ENCODE measurements around the gene LACTB. TPM values are rescaled to one million over a fixed set of nuclear protein-coding genes. Genes with fewer than 3 reads are reported as not detected.

LACTB gene
- total and polyA plus RNA-seq, 10 donors, result 11.7 to 39.6 (median 25.8) TPM

- no peak overlapping the region for H3K27ac ChIP-seq
- WGBS, 5 donors, result 86 to 91% (median 86%) methylated on average over 2 of the region's 2 CpGs
- peaks cover 0 to under 1% (median 0%) of the 10 kb centered on the region in 6 donors for H3K4me1 ChIP-seq
- intact Hi-C loops (cut with DNase I; ENCODE audit: low total_unique reads), result no loop called here
- H3K36me3 ChIP-seq, result no peaks in the 10 kb centered on the region
- H3K9me3 ChIP-seq, result no peaks in the 10 kb centered on the region
- TF ChIP-seq POLR2AphosphoS5 (IDR thresholded peaks at IDR 0.05) (no peak), POLR2A (IDR thresholded peaks at IDR 0.05) (no peak), CTCF (IDR thresholded peaks at IDR 0.05 in 8 of 11, conservative IDR thresholded peaks at IDR 0.05 in 3 of 11) (no peak)
- DNase-seq, result no peak
- H3K27me3 ChIP-seq (replicated peaks in 1 of 7), result peaks cover 0 to 12% (median 0%) of the 10 kb centered on the region in 7 donors
- H3K4me3 ChIP-seq, result no peak overlapping the region
These were observed 12.2 kb upstream of the LACTB start for GRCh38 chr15:63109498-63109897.

GRCh38 chr15:63109920-63110319 lies 11.7 kb upstream of the LACTB start:
- Histone ChIP-seq H3K4me3 (no peak overlapping the region), H3K27ac (no peak overlapping the region), H3K4me1 (no peaks in the 10 kb centered on the region), H3K27me3 (replicated peaks in 1 of 7) (peaks cover 0 to 12% (median 0%) of the 10 kb centered on the region in 7 donors), H3K36me3 (no peaks in the 10 kb centered on the region), H3K9me3 (no peaks in the 10 kb centered on the region)
- TF ChIP-seq POLR2A (IDR thresholded peaks at IDR 0.05), result no peak
- no peak for TF ChIP-seq POLR2AphosphoS5 (IDR thresholded peaks at IDR 0.05)
- TF ChIP-seq CTCF (IDR thresholded peaks at IDR 0.05 in 8 of 11, conservative IDR thresholded peaks at IDR 0.05 in 3 of 11), result no peak
- 82 to 94% (median 88%) methylated on average over 2 of the region's 2 CpGs for WGBS, 5 donors
- intact Hi-C loops (cut with DNase I; ENCODE audit: low total_unique reads), result no loop called here
- no peak for DNase-seq

GRCh38 chr15:63110428-63111026 lies 11.1 kb upstream of the LACTB start:
- H3K27ac ChIP-seq, result no peak overlapping the region
- intact Hi-C loops (cut with DNase I; ENCODE audit: low total_unique reads), result no loop called here
- H3K9me3 ChIP-seq, result no peaks in the 10 kb centered on the region
- no peaks in the 10 kb centered on the region for H3K36me3 ChIP-seq
- no peak for DNase-seq
- H3K27me3 ChIP-seq (replicated peaks in 1 of 7), result peaks cover 0 to 12% (median 0%) of the 10 kb centered on the region in 7 donors
- WGBS, 5 donors, result 87 to 100% (median 96%) methylated on average over 3 of the region's 3 CpGs
- no peak overlapping the region for H3K4me3 ChIP-seq
- H3K4me1 ChIP-seq, result no peaks in the 10 kb centered on the region
- TF ChIP-seq POLR2A (IDR thresholded peaks at IDR 0.05) (no peak), POLR2AphosphoS5 (IDR thresholded peaks at IDR 0.05) (no peak), CTCF (IDR thresholded peaks at IDR 0.05 in 8 of 11, conservative IDR thresholded peaks at IDR 0.05 in 3 of 11) (no peak)

GRCh38 chr15:63111481-63111880 lies 10.2 kb upstream of the LACTB start:
- no peak for TF ChIP-seq CTCF (IDR thresholded peaks at IDR 0.05 in 8 of 11, conservative IDR thresholded peaks at IDR 0.05 in 3 of 11)
- no peak for TF ChIP-seq POLR2AphosphoS5 (IDR thresholded peaks at IDR 0.05)
- TF ChIP-seq POLR2A (IDR thresholded peaks at IDR 0.05), result no peak
- intact Hi-C loops (cut with DNase I; ENCODE audit: low total_unique reads), result no loop called here
- H3K9me3 ChIP-seq, result no peaks in the 10 kb centered on the region

More at GRCh38 chr15:63111481-63111880, 10.2 kb upstream of the LACTB start:
- Histone ChIP-seq H3K4me3 (no peak overlapping the region), H3K27ac (no peak overlapping the region), H3K27me3 (replicated peaks in 1 of 7) (peaks cover 0 to 12% (median 0%) of the 10 kb centered on the region in 7 donors), H3K36me3 (no peaks in the 10 kb centered on the region), H3K4me1 (no peaks in the 10 kb centered on the region)
- DNase-seq, result no peak

All from spleen (tissue), 11 donors.